Osteocyte (in vitro differentiated cells): Measurements from ENCODE around the gene SGTB. TPM values are rescaled to one million over a fixed set of nuclear protein-coding genes. Genes with fewer than 3 reads are reported as not detected.

Experiments
- DNase-seq: peaks from one replicate; pipeline ENCODE4 v3.0.0; 2021; ENCODE audit warnings: mixed read lengths; ENCODE audit not compliant: unreplicated experiment; ENCODE audit errors: extremely low spot score
- H3K27ac Mint-ChIP-seq: one replicate; pipeline ENCODE4 v1.8.0; 2021; ENCODE audit warnings: mild to moderate bottlenecking, mixed read lengths; ENCODE audit not compliant: unreplicated experiment
- H3K27me3 Mint-ChIP-seq: one replicate; pipeline ENCODE4 v1.8.0; 2021; ENCODE audit warnings: mixed read lengths; ENCODE audit not compliant: unreplicated experiment
- H3K36me3 Mint-ChIP-seq: one replicate; pipeline ENCODE4 v1.8.0; 2021; ENCODE audit warnings: mixed read lengths; ENCODE audit not compliant: unreplicated experiment
- H3K4me1 Mint-ChIP-seq: one replicate; pipeline ENCODE4 v1.8.0; 2021; ENCODE audit warnings: mixed read lengths; ENCODE audit not compliant: unreplicated experiment
- H3K4me3 Mint-ChIP-seq: one replicate; pipeline ENCODE4 v1.8.0; 2021; ENCODE audit warnings: mild to moderate bottlenecking, moderate library complexity, mixed read lengths; ENCODE audit not compliant: unreplicated experiment
- H3K9me3 Mint-ChIP-seq: one replicate; pipeline ENCODE4 v1.8.0; 2021; ENCODE audit warnings: mixed read lengths; ENCODE audit not compliant: unreplicated experiment
- total RNA-seq: library from RNA; stranded (reverse); gene quantifications from 2 replicates; pipeline ENCODE4 v1.2.1, GENCODE V29; 2021
- TF ChIP-seq, protein P1 (sequence below): fragments of 200-600 bp; sonication (generic); IDR thresholded peaks from 2 replicates; pipeline ENCODE4 v1.5.0; 2021; ENCODE audit warnings: antibody characterized with exemption, mild to moderate bottlenecking, moderate library complexity

The SGTB gene
- total RNA-seq, 1 donor from 2014 or later, result 18.8 TPM

DNA sequence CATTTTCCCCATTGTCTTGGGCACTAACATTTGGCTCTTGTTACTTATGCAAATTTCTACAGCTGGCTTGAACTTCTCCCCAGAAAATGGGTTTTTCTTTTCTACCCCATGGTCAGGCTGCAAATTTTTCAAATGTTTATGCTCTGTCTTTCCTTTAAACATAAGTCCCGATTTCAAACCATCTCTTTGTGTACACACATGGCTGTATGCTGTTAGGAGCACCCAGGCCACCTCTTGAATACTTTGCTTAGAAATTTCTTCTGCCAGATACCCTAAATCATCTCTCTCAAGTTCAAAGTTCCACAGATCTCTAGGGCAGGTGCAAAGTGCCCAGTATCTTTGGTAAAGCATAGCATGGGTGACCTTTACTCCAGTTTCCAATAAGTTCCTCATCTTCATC lies 45.7 kb upstream of the SGTB start:
- no peak overlapping the region for H3K27ac Mint-ChIP-seq
- peaks cover 30% of the 10 kb centered on the region for H3K36me3 Mint-ChIP-seq
- TF ChIP-seq, protein P1, sequence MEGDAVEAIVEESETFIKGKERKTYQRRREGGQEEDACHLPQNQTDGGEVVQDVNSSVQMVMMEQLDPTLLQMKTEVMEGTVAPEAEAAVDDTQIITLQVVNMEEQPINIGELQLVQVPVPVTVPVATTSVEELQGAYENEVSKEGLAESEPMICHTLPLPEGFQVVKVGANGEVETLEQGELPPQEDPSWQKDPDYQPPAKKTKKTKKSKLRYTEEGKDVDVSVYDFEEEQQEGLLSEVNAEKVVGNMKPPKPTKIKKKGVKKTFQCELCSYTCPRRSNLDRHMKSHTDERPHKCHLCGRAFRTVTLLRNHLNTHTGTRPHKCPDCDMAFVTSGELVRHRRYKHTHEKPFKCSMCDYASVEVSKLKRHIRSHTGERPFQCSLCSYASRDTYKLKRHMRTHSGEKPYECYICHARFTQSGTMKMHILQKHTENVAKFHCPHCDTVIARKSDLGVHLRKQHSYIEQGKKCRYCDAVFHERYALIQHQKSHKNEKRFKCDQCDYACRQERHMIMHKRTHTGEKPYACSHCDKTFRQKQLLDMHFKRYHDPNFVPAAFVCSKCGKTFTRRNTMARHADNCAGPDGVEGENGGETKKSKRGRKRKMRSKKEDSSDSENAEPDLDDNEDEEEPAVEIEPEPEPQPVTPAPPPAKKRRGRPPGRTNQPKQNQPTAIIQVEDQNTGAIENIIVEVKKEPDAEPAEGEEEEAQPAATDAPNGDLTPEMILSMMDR, result no peak
- H3K9me3 Mint-ChIP-seq, result peaks cover 7% of the 10 kb centered on the region
- no peaks in the 10 kb centered on the region for H3K27me3 Mint-ChIP-seq
- peaks cover 14% of the 10 kb centered on the region for H3K4me1 Mint-ChIP-seq
- DNase-seq, result no peak
- no peak overlapping the region for H3K4me3 Mint-ChIP-seq

DNA sequence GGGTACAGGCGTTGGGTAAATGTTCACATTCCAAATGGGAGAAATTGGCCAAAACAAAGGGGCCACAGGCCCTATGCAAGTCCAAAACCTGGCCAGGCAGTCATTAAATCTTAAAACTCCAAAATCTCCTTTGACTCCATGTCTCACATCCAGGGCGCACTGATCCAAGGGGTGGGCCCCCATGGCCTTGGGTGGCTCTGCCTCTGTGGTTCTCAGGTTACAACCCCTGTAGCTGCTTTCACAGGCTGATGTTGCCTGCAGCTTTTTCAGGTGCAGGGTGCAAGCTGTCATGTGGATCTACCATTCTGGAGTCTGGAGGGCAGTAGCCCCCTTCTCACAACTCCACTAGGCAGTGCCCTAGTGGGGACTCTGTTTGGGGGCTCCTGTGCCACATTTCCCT lies 44.9 kb upstream of the SGTB start:
- Mint-ChIP-seq H3K4me1 (peaks cover 14% of the 10 kb centered on the region), H3K9me3 (peaks cover 7% of the 10 kb centered on the region), H3K27me3 (no peaks in the 10 kb centered on the region), H3K27ac (no peak overlapping the region), H3K36me3 (peaks cover 32% of the 10 kb centered on the region), H3K4me3 (no peak overlapping the region)
- DNase-seq, result no peak
- TF ChIP-seq, protein P1, result no peak

DNA sequence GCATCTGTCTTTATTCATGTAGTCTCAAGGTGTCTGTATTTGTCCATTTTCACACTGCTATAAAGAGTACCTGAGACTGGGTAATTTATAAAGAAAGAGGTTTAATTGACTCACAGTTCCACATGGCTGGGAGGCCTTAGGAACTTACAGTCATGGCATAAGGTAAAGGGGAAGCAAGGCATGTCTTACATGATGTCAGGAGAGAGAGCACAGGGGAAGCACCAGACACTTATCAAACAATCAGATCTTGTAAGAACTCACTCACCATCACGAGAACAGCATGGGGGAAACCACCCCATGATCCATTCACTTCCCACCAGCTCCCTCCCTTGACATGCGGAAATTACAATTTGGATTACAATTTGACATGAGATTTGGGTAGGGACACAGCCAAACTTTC lies 44.3 kb upstream of the SGTB start:
- H3K27ac Mint-ChIP-seq, result no peak overlapping the region
- peaks cover 7% of the 10 kb centered on the region for H3K9me3 Mint-ChIP-seq
- H3K27me3 Mint-ChIP-seq, result no peaks in the 10 kb centered on the region
- no peak overlapping the region for H3K4me3 Mint-ChIP-seq
- peaks cover 32% of the 10 kb centered on the region for H3K36me3 Mint-ChIP-seq
- TF ChIP-seq, protein P1, result no peak
- no peak for DNase-seq
- H3K4me1 Mint-ChIP-seq, result peaks cover 14% of the 10 kb centered on the region

DNA sequence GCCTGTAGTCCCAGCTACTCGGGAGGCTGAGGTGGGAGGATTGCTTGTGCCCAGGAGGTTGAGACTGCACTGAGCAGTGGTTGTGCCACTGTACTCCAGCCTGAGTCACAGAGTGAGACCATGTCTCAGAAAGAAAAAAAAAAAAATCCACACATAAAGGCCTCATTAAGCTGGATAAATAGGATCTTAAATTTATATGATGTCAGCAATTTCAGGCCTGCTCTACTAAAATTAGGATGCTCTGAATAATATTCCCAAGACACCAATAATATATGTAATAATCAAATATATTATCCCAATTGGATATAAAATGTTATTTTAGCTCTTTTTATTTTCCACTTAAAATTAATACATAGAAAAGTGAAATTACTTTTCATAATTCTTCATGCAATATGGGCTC lies 43.7 kb upstream of the SGTB start:
- Mint-ChIP-seq H3K4me3 (no peak overlapping the region), H3K36me3 (peaks cover 32% of the 10 kb centered on the region), H3K9me3 (peaks cover 7% of the 10 kb centered on the region), H3K27me3 (no peaks in the 10 kb centered on the region), H3K27ac (no peak overlapping the region), H3K4me1 (peaks cover 16% of the 10 kb centered on the region)
- TF ChIP-seq, protein P1, result no peak
- DNase-seq, result no peak

DNA sequence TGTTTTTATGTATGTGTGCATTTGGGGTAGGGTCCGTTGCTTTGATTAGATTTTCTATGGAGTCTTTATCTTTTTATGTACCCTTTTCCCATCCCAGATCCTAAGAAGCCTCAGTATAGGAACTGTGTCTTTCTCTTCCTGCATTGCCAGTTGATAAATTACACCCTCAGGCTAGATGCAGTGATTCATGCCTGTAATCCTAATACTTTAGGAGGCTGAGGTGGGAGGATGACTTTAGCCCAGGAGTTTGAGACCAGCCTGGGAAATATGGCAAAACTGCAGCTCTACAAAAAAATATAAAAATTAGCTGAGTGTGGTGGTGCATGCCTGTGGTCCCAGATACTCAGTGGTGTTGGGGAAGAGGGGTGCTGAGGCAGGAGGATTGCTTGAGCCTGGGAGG lies 40.3 kb upstream of the SGTB start:
- H3K27me3 Mint-ChIP-seq, result no peaks in the 10 kb centered on the region
- H3K27ac Mint-ChIP-seq, result no peak overlapping the region
- no peak overlapping the region for H3K4me3 Mint-ChIP-seq
- H3K36me3 Mint-ChIP-seq, result peaks cover 31% of the 10 kb centered on the region
- peaks cover 2% of the 10 kb centered on the region for H3K4me1 Mint-ChIP-seq
- DNase-seq, result no peak
- H3K9me3 Mint-ChIP-seq, result no peaks in the 10 kb centered on the region
- TF ChIP-seq, protein P1, result no peak
